Tibial nerve (tissue), 4 donors: ENCODE data around the gene PPP6C. TPM values are rescaled to one million over a fixed set of nuclear protein-coding genes. Genes with fewer than 3 reads are reported as not detected.
"Not testable (repeated sequence)": the region's sequence is repeated elsewhere in the genome, so short reads cannot be mapped to it uniquely, and the experiment has no call there.

Experiments used
- DNase-seq, 2 donors: peaks; one replicate each; pipeline ENCODE4 v3.0.0-alpha.2; 2019; ENCODE audit warnings: low spot score in 2 of 2
- H3K27ac ChIP-seq, 4 donors: fragments of 200-600 bp; sonication (generic) in 3 of 4; one replicate each; pipeline ENCODE4 v1.5.1; 2017 to 2019; ENCODE audit warnings: mild to moderate bottlenecking in 1 of 4
- H3K27me3 ChIP-seq, 2 donors: fragments of 200-600 bp; sonication (generic) in 1 of 2; one replicate each; pipeline versions ENCODE4 v1.5.1 to v1.6.0; 2017 to 2019
- H3K36me3 ChIP-seq, 3 donors: fragments of 200-600 bp; sonication (generic); one replicate each; pipeline ENCODE4 v1.5.1; 2018 to 2019
- H3K4me1 ChIP-seq, 4 donors: fragments of 200-600 bp; sonication (generic) in 3 of 4; one replicate each; pipeline ENCODE4 v1.5.1; 2017 to 2019
- H3K4me3 ChIP-seq, 4 donors: fragments of 200-600 bp; sonication (generic) in 3 of 4; one replicate each; pipeline ENCODE4 v1.5.1; 2017 to 2019; ENCODE audit warnings: mild to moderate bottlenecking in 1 of 4, moderate library complexity in 1 of 4
- H3K9me3 ChIP-seq, 4 donors: fragments of 200-600 bp; sonication (generic) in 3 of 4; one replicate each; pipeline ENCODE4 v1.5.1; 2017 to 2019
- EP300 ChIP-seq, 2 donors: sonication (generic); formaldehyde crosslinking; IDR thresholded peaks; one replicate each; pipeline ENCODE4 v1.6.1; 2017; ENCODE audit warnings: antibody characterized with exemption in 2 of 2, mild to moderate bottlenecking in 1 of 2
- POLR2A ChIP-seq, 2 donors: fragments of 450-650 bp; IDR thresholded peaks; one replicate each; pipeline ENCODE4 v1.6.1; 2017; ENCODE audit warnings: antibody characterized with exemption in 2 of 2, mild to moderate bottlenecking in 2 of 2, moderate library complexity in 2 of 2
- WGBS, 2 donors: methylation state at CpG; one replicate each; pipeline ENCODE4 v1.1.5; 2018; 5-methylcytosine and 5-hydroxymethylcytosine counted together
- total RNA-seq, 4 donors: library from RNA; depleted of rRNA; stranded (reverse); fragments of >200 nt; gene quantifications; one replicate each; pipeline ENCODE4 v1.1.0, GENCODE V29; 2016
- TF ChIP-seq, protein P1 (sequence below), 5 experiments: fragments of 200-600 bp in 3 of 5; fragments of 450-650 bp in 2 of 5; sonication (generic) in 3 of 5; IDR thresholded peaks; one replicate each; pipeline ENCODE4 v1.5.1; 2016 to 2019; ENCODE audit warnings: antibody characterized with exemption in 5 of 5, mild to moderate bottlenecking in 3 of 5, moderate library complexity in 2 of 5

Gene PPP6C
- total RNA-seq, 4 donors from 2014 or later, result 30.6 to 32.7 (median 31.6) TPM

DNA sequence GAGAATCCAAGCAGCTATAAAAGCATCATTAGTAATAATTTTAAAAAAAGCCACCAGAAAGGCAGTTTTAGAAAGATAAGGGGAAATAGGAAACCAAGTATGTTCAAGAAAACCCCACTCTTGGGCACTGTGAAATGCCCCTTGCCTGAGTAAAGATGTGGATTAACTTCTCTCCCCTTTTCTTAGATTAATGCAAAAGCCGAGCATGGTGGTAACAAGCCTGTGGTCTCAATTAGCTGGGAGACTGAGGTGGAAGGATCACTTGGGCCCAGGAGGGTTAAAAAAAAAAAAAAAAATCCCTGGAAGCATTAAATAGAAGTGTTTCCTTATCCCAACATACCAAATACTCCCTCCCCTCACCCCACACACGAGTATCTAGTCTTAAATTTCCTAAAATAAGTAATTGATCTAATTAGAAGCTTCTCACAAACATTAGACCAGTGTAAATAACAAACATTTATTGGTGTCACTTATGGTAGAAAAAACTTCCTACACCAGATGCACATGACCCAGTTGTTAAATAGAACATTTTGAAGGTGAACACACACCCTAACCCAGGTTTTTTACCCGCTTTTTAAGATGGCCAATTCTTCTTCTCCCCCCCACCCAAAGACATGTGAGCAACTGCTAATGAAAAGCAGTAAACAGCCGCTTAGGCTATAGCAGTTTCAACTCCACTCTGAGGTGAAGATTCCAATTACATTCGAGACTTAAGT is 46.4 kb upstream of the PPP6C start:
- H3K27ac ChIP-seq, result peak overlapping the region in 1 of 4 donors; percentile 25
- TF ChIP-seq EP300 (IDR thresholded peaks at IDR 0.05) (no peak), POLR2A (IDR thresholded peaks at IDR 0.05) (no peak)
- TF ChIP-seq, protein P1, sequence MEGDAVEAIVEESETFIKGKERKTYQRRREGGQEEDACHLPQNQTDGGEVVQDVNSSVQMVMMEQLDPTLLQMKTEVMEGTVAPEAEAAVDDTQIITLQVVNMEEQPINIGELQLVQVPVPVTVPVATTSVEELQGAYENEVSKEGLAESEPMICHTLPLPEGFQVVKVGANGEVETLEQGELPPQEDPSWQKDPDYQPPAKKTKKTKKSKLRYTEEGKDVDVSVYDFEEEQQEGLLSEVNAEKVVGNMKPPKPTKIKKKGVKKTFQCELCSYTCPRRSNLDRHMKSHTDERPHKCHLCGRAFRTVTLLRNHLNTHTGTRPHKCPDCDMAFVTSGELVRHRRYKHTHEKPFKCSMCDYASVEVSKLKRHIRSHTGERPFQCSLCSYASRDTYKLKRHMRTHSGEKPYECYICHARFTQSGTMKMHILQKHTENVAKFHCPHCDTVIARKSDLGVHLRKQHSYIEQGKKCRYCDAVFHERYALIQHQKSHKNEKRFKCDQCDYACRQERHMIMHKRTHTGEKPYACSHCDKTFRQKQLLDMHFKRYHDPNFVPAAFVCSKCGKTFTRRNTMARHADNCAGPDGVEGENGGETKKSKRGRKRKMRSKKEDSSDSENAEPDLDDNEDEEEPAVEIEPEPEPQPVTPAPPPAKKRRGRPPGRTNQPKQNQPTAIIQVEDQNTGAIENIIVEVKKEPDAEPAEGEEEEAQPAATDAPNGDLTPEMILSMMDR (IDR thresholded peaks at IDR 0.05), result no peak
- no peaks in the 10 kb centered on the region for H3K9me3 ChIP-seq
- H3K4me1 ChIP-seq, result peaks cover 0 to 58% (median 41%) of the 10 kb centered on the region in 4 donors
- WGBS, 2 donors, result 38 to 48% methylated on average over 5 of the region's 5 CpGs
- H3K27me3 ChIP-seq, result no peaks in the 10 kb centered on the region
- no peak for DNase-seq
- H3K36me3 ChIP-seq, result peaks cover 0 to 83% (median 18%) of the 10 kb centered on the region in 3 donors
- no peak overlapping the region for H3K4me3 ChIP-seq

DNA sequence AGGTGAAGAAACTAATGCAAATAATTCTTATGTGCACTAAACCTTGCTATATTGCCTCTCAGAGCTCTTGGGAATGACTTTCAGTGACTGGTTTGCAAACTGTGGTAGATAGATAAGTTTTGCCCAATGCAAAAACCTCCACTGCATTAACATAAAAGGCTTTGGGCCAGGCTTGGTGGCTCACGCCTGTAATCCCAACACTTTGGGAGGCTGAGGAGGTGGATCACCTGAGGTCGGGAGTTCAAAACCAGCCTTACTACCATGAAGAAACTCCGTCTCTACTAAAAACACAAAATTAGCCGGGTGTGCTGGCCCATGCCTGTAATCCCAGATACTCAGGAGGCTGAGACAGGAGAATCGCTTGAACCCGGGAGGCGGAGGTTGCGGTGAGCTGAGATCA is 44.5 kb upstream of the PPP6C start:
- DNase-seq, H3K27me3 ChIP-seq, H3K27ac ChIP-seq, H3K9me3 ChIP-seq, H3K4me3 ChIP-seq: not testable (repeated sequence)
- Histone ChIP-seq H3K36me3 (peaks cover 0 to 96% (median 18%) of the 10 kb centered on the region in 3 donors), H3K4me1 (peaks cover 0 to 47% (median 32%) of the 10 kb centered on the region in 4 donors)
- 90 to 95% methylated on average over 8 of the region's 8 CpGs for WGBS, 2 donors

DNA sequence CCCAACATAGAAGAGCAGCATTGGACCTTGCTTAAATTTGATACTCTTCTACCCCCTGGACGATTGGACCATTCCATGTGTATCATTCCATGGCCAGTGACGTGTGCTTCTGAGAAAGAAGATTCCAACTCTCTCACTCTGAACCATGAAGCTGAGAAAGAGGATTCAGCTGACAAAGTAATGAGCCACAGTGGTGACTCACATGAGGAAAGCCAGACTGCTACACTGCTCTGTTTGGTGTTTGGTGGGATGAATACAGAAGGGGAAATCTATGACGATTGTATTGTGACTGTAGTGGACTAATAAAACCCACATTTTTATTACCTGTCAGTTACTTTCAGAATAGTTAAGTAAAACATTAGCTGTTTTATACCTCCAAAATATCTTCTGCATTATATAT is 44.1 kb upstream of the PPP6C start:
- Histone ChIP-seq H3K9me3 (no peaks in the 10 kb centered on the region), H3K4me3 (no peak overlapping the region), H3K27me3 (no peaks in the 10 kb centered on the region), H3K27ac (no peak overlapping the region), H3K4me1 (peaks cover 0 to 43% (median 28%) of the 10 kb centered on the region in 4 donors), H3K36me3 (peaks cover 0 to 96% (median 14%) of the 10 kb centered on the region in 3 donors)
- WGBS, 2 donors, result 48 to 54% methylated on average over 3 of the region's 3 CpGs
- TF ChIP-seq EP300 (IDR thresholded peaks at IDR 0.05) (no peak), POLR2A (IDR thresholded peaks at IDR 0.05) (no peak)
- TF ChIP-seq, protein P1 (IDR thresholded peaks at IDR 0.05), result no peak
- DNase-seq, result no peak

DNA sequence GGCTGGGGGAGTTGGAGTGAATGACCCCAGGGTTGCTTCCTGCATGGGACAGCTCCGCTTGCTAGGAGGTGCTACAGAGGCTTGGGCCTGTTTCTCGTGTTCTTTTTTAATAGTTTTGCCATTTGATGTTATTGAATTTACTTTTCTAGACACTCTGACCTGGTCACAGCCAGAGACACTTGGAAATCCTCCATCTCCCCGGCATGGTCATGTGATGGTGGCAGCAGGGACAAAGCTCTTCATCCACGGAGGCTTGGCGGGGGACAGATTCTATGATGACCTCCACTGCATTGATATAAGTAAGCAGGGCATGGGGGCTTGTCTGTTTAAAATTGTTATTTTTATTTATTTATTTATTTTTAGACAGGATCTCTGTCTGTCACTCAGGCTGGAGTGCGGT is 38.2 kb upstream of the PPP6C start:
- Histone ChIP-seq H3K9me3 (no peaks in the 10 kb centered on the region), H3K4me3 (no peak overlapping the region), H3K27ac (no peak overlapping the region), H3K4me1 (no peaks in the 10 kb centered on the region), H3K27me3 (no peaks in the 10 kb centered on the region), H3K36me3 (peaks cover 0 to 92% (median 0%) of the 10 kb centered on the region in 3 donors)
- no peak for DNase-seq
- 91% methylated on average over 6 of the region's 6 CpGs for WGBS, 2 donors
- TF ChIP-seq, protein P1 (IDR thresholded peaks at IDR 0.05), result no peak
- TF ChIP-seq EP300 (IDR thresholded peaks at IDR 0.05) (no peak), POLR2A (IDR thresholded peaks at IDR 0.05) (no peak)

DNA sequence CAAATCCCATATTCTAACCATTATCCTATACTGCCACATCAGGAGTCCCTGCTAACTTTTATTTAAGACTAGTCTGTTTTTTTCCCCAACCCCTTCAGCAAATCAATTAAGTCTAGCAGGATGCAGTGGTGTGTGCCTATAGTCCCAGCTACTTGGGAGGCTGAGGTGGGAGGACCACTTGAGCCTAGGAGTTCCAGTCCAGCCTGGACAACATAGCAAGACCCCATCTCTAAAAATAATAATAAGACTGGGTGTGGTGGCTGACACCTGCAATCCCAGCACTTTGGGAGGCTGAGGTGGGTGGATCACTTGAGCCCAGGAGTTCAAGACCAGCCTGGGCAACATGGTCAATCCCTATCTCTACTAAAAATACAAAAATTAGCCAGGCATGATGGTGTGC is 35.3 kb upstream of the PPP6C start:
- H3K9me3 ChIP-seq, H3K27ac ChIP-seq, H3K4me3 ChIP-seq, H3K4me1 ChIP-seq, H3K27me3 ChIP-seq, DNase-seq: not testable (repeated sequence)
- peaks cover 0 to 91% (median 0%) of the 10 kb centered on the region in 3 donors for H3K36me3 ChIP-seq

DNA sequence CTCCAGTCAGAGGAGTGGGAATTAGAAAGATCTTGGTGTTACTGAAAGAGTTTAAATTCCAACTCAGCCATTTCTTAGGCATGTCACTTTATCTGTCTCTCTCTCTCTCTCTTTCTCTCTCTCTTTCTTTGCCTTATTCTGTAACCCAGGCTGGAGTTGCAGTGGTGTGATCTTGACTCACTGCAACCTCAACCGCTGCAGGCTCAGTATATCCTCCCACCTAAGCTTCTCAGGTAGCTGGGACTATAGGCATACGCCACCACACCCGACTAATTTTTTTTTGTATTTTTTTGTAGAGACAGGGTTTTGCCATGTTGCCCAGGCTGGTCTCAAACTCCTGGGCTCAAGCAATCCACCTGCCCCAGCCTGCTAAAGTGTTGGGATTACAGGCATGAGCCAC is 29.0 kb upstream of the PPP6C start:
- no peak for DNase-seq
- no peaks in the 10 kb centered on the region for H3K9me3 ChIP-seq
- no peak overlapping the region for H3K27ac ChIP-seq
- H3K4me3 ChIP-seq, result no peak overlapping the region
- 90 to 93% methylated on average over 3 of the region's 3 CpGs for WGBS, 2 donors
- peaks cover 0 to 78% (median 0%) of the 10 kb centered on the region in 3 donors for H3K36me3 ChIP-seq
- H3K4me1 ChIP-seq, result no peaks in the 10 kb centered on the region
- no peaks in the 10 kb centered on the region for H3K27me3 ChIP-seq
- TF ChIP-seq, protein P1 (IDR thresholded peaks at IDR 0.05), result no peak
- TF ChIP-seq EP300 (IDR thresholded peaks at IDR 0.05) (no peak), POLR2A (IDR thresholded peaks at IDR 0.05) (no peak)
